GM18907 (cell line): ENCODE results near the gene SHMT2.

Source experiments
- ATAC-seq: cut with Tn5 transposase; IDR thresholded peaks from one replicate; pipeline ENCODE4 v1.9.1; 2021; ENCODE audit warnings: mild to moderate bottlenecking, moderate library complexity; ENCODE audit not compliant: unreplicated experiment

Gene SHMT2

DNA sequence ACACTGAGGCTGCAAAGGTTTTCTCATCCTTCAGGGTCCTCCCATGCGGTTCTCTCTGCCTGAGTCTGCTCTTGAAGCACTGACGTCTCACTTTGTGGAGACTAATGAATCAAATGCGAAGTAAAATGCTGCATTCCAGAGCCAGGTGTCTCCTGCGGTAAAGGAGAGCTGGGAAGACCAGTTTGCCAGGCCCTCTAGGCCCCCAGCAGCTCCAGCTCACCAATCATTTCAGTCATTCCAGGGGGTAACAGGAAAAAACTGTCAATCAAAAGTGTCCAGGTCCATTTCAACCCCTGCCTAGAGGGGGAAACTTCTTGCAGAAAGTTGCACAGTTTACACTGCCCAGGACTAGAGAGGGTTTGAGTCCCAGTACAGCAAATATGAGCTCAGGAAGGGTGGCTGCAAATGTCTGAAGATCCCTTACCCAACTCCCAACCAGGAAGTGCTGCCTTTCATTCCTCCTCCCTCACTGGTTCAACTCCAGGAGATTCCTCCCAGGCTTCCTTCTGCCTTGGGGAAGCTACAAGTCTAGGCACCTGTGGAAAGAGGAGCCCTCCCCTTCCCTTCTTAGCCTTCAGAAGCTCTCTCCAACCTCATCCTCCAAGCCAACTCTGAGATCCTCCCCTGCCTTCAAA lies 15.6 kb upstream of the SHMT2 start:
- ATAC-seq, result no peak

- no peak for ATAC-seq
These were observed 15.1 kb upstream of the SHMT2 start for GRCh38 chr12:57214398-57214781.

DNA sequence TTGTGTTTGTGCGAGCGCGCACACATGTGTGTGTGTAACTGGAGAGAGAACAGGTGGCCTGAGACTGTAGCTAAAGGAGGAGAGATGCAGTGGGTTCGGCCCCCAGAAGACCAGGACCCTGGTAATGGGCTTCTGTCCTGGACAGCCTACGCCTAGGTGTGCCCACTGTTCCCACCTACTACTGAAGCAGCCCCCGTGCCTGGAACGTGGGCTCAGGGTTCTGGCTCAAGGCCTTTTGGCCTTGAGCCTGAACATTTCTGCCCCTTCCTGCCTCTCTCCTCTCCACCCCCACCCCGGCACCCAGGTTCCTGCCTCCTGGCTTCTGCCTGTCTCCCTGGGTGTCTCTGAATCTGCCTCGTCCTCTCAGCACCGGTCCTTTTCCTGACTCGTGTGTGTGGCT lies 14.4 kb upstream of the SHMT2 start:
- ATAC-seq, result no peak

DNA sequence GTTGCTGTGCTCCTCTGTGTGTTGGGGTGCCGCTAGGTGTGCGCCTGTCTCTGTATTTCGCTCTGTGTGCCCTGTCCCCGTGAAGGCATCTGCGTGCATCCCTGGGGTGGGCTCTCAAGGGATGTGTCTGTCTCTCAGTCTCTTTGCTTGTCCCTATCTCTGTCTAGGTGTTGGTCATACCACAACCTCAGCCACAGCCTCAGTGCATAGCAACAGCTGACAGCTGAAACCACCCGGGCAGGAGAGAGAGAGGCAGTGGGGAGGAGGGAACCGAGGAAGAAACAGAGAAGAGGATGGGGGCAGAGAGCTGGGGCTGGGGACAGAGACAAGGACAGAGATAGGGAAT lies 13.9 kb upstream of the SHMT2 start:
- ATAC-seq, result no peak

DNA sequence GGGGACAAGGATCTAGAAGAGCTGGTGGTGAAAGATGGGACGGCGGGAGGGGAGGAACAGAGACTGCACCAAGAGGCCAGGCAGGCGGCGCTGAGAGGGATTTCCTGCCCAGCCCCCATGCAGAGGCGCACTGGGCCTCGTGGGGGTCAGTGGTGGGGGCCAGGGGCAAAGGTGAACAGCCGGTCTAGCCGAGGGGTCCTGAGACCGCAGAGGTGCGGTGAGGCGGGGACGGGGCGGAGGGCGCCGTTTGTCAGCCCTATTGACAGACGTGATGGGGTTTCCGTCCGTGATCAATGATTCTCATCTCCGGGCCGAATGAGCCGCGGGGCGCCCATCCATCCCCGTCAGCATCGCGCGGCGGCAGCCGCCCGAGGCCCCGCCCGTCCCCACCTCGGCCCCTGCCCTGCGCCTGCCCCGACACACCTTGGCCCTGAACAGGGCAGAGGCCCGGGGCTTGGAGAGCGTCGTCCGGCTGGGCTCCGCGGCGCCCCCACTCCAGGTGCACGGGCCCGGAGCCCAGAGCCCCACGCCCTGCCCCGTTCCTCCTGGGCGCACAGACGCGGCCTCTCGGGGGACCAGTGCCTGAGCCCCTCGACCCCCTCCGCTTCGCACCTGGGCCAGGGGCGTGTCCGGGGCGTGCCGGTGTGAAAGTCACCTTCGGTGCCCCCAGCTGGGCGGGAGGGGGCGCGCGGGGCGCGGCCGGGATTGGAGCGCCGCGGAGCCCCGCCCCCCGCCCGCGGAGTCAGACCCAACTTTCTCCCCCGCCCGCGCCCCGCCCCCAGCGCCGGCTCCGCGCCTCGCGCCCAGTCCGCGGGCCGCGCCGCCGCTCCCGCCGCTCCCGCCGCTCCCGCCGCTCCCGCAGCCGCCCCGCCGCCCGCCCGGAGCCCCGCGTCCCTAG lies 13.2 kb upstream of the SHMT2 start, which contains the start of gene NXPH4:
TSS of gene NXPH4 (plus strand) at position 781 of the 898 bp plus-strand sequence. CDS start 176 bp downstream, outside the sequence.
- no peak for ATAC-seq

- no peak for ATAC-seq
These were observed 12.3 kb upstream of the SHMT2 start for GRCh38 chr12:57216921-57217879.

DNA sequence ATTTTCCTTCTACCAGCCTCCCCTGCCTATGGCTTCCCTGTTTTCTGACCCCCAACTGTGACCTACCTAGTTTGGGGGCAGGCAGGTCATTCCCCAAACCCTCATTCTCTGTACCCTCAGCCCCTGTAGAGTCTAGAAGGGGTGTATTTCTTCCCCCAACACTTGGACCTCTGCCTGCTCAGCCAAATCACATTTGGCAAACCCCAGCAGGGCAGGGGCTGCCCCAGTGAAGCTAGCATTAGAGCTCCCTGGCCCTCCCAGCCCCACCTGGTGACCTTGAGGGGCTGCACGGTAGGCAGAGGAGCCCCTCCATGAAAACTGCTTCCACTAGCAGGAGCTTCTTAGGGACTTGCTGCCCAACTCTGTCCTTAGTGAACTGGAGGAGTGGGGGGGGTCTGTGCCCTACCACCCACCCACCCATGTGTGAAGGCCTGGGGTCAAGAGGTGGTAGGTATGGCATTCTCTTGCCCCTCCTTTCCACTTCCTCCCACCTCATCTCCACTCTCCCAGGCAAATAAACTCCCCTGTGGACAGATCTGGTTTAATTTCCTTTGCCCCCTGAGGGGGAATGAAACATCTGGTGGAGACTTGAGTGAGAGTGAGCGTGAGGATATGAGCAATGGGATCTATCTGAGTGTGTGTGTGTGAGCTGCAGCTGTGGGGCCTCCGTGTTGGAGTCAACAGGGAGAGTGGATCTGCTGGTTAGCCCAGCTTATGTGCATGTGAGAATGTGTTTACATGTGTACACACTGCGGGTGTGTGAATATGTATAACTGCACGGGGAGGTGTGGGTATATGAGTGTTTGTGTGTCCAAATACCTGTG lies 11.3 kb upstream of the SHMT2 start:
- ATAC-seq, result no peak

GRCh38 chr12:57219205-57219992 lies 10.1 kb upstream of the SHMT2 start:
- ATAC-seq, result no peak

DNA sequence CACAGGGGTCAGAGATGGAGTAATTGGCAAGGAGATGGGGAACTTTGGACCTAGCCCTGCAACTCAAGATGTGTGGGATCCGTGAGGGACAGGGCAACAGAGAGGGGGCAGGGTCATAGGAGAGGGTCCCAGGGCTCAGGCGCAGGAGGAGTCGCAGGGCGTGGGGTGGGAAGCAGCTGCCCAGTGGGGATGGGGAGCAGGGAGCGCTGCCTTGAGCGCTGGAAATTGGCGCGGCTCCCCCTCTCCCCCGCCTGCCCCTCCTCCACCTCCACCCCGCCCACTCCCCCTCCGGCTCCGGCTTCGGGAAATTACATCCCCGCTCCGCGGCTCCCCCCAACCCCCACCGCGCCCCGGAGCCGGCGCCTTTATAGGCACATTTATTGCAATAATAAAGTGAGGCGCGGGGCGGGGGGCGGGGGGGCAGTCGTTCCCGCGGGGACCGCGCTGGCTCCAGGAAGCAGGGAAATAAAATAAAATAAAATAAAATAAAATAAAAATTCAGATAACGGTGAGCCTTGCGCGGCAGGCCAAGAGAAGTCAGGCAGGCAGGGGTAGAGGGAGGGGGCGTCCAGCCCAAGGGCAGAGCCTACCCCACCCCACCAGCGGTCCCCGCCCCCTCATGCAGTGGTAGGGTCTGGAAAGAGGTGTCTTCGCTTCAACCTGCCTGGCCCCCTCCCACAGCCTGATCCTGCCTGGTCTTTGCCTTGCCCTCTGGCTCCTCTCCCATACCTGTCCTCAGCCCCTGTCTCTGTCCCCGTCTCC lies 9.3 kb upstream of the SHMT2 start:
- no peak for ATAC-seq

- no peak for ATAC-seq
These were observed 8.7 kb upstream of the SHMT2 start for GRCh38 chr12:57220770-57221168.

DNA sequence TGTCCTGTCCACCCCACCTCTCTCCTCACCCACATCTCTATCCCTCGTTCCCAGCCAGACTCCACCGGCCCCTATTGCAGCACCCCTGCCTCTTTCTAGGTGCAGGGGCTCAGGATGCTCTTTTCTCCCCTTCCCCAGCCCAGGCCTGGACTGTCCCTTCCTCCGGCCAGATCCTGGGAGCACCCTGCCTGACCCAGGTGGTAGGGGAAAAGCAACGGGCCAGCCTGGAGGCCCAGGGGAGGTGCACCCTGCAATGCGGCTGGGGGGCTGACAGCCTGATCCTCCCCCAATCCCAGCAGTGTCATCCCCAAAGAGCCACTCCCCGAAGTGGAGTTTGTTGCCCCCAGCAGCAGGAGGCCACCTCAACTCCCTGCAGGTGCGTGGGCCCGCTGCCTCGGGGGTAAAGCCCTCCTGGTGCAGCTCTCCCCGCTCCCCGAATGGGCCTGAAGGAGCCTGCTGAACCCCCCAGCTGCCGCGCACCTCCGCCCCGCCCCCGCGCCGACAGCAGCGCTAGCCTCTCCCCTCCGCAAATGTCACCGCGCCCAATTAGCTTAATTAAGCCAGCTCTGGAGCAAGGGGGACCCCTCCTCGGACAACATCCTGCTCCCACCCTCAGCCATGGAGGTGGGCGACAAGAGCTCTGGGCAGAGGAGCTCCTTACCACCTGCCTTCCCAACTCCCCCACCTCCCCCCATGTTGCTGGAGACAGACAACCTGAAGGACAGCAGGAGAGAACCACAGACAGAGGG lies 8.2 kb upstream of the SHMT2 start:
- ATAC-seq, result no peak

DNA sequence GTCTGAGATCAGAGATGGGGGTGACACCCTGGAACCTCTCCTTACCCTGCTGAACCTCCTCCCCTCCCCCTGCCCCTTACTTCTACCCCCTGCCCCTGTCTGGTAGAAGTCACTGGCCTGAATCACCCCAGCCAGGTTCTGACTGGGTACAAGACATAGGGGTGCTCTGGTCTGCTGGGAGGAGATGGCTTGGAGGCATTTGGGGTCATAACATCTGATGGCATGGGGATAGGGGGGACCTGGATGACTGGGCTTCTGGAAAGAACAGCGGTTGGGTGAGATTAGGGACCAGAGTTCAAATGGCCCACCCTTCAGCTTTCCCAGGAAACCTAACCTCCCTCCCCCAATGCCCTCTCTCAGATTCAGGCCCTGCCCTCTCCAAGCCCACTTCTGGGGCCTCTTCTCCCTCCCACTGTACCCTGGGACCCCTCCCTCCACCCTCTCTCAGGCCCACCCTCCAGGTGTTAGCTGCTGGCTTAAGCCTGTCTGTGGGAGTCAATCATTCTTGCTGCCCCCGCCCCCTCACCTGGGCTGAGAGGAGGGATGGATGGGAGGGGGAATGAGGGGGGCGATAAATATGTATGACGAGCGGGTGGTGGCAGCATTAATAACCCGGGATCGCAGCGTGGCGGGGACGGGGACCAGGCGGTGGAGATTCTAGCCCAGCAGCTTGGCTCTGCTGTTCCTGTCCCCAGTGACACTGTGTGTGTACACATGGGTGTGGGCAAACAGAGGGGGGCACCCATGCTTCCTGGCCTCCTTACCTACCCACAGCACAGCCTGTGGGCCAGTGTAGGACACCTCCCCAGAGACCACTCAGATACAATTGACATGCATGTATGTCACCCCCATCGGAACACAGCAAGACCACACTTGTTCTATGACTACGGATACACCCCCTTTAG lies 7.0 kb upstream of the SHMT2 start:
- no peak for ATAC-seq

DNA sequence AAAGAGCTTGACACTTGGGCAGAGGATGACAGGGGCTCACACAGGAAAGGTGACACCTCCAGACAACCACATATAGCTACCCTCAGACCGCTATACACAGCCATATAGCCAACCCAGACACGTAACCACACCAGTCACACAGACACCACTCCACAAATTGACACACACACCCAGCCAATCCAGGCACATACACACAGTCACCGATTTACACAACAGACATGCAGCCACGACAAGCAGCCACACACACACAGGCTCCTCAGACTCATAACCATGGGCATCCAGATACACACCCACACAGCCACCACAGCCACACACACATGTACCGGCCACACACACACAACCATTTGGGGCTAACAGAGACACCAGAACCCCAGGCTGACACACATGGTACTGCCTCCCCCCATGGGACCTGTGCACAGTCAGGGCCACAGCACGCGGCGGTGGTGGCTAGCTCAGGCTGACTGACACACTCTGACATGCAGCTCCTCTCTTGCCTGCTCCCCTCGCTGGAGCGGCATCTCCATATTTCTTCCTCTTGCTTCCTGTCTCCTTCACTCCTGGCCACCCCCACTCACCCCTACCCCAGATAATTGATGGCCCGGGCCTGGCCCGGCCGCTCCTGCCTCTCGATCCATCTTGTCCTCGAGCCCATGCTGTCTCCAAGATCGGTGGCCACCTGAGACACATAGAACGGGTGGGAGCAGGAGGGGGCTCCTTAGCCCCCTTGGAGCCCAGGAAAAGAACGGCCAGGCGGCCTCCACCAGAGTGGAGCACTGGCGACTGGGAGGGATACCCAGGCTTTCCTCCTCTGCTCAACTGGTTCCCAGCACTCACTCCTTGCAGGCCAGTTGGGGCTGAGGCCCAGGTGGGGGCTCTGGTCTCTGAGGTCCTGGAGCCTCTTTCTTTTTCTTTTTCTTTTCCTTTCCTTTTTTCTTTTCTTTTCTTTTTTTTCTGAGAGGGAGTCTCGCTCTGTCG lies 6.0 kb upstream of the SHMT2 start:
- ATAC-seq, result no peak

DNA sequence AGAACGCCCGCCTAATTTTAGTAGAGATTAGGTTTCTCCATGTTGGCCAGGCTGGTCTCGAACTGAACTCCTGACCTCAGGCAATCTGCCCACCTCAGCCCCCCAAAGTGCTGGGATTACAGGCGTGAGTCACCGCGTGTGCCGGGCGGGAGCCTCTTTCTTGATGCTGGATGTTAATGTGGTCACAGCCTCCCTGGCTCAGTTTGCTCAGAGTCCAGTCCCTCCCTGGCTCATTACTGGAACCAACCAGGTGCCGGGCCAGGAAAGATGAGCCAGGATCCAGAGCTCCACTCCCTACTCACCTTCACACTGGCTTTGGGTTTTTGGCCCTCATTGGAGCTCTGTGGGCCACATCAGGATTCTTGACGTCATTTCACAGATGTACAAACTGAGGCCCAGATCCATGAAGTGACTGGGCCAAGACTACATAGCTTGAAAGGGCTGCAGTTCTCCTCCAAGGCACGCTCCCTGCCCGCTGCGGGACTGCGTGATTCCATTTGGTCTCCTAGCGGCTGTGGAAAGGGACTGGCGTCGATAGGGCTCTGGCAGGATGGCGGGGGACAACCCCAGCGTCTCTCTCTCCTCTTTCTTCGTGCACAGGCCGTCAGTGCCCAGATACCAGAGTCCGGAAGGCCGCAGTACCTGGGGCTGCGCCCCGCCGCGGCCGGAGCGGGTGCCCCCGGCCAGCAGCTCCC lies 5.1 kb upstream of the SHMT2 start:
- no peak for ATAC-seq

- no peak for ATAC-seq
These were observed 4.4 kb upstream of the SHMT2 start for GRCh38 chr12:57224973-57225679.
